Embryonic facial prominence (tissue), 1 donor: Measurements from ENCODE around the gene BRD1.
"Not testable (repeated sequence)": the region's sequence is repeated elsewhere in the genome, so short reads cannot be mapped to it uniquely, and the experiment has no call there.

Experiments used
- DNase-seq: peaks from one replicate; pipeline ENCODE4 v3.0.0-alpha.2; 2016; ENCODE audit errors: extremely low spot score

Gene BRD1

GRCh38 chr22:49826603-49827270, 936 bp downstream of the BRD1 start:
- DNase-seq: no peak

DNA sequence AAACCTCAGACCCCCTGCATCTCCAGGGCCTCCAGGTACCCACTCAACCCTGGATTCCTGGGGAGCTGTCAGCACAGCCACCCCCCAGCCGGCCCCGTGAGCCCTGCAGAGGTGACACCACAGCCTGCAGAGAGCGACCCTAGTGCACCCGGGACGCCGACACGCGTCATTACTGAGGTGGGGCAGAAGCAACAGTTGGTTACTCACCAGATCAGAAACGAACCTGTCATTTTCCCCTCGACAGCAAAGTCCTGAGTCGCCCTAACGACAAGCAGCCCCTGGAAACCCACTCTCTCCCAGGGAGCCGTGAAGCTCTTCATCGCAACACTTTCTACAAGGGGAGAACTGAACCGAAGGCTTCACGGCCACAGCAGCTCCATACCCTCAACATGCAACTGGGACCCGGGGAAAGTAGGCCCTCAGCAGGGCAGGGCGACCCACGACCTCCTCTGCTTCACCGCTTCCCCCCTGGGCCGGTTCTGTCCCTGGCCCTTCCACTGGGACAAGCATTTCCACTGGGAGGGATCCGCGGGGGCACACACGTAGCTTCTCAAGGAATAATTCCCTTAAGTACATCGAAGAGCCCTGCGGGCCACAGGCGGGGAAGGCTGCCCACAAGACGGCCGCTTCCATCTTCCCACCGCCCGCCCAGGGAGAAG, 1.6 kb downstream of the BRD1 start:
- DNase-seq: no peak

GRCh38 chr22:49825436-49825835, 2.2 kb downstream of the BRD1 start:
- no peak for DNase-seq

DNA sequence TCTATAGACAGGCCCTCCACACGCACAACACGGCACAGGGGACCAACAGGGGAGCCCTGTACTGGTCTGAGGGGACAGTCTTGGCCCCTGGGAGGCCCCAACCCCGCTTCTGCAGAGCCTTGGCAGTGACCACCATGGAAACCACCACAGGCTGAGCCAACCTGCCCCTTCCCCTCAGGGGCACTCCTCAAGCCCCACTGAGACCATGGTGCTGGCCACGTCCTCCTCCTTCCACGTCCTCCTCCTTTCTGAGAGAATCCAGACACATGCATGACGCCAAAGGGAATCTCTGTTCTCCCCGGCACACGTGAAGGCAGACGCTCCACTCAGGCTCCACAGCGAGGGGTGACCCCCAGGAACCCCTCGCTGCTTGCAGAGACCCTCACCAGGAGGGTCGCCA, 2.7 kb downstream of the BRD1 start:
- no peak for DNase-seq

GRCh38 chr22:49824185-49824925, 3.3 kb downstream of the BRD1 start:
- DNase-seq: no peak

DNA sequence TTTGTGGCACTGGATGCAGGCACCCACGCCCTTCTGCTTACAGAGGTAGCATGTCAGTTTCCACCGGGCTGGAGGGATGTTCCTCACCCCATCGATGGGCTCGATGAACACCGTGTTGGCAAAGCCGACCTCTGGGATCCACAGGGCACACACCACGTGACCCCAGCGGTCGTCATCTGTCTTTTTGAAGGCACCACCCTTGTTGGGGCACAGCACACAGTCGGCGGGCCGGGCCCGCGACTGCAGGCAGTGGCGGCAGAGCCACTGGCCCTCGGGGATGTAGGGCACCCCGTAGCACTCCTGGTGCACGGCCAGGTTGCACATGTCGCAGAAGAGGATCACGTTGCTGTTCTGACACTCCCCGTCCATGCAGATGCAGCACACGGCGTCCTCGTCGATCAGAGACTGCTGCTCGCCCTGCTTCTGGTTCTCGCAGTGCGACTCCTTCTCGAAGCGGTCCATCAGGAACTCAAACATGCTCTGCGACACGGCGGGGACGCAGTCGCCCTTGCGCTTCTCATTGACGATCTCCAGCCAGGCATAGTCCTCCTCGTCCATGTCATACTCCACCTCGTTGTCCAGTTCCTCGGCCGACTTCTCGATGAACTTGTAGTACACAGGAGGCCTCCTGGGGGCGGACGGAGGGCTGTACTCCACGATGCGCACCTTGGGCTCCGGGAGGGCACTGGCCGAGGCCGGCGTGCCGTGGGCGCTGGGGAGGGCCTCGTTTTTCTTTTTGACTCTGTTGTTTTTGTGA, 4.2 kb downstream of the BRD1 start:
- no peak for DNase-seq

- not testable (repeated sequence) for DNase-seq
Measured at GRCh38 chr22:49821741-49822140, 5.9 kb downstream of the BRD1 start.

GRCh38 chr22:49820984-49821383, 6.7 kb downstream of the BRD1 start:
- DNase-seq: no peak

- no peak for DNase-seq
Measured at GRCh38 chr22:49817359-49817758, 10.3 kb downstream of the BRD1 start.

GRCh38 chr22:49815641-49816091, 12.0 kb downstream of the BRD1 start:
- DNase-seq: no peak

DNA sequence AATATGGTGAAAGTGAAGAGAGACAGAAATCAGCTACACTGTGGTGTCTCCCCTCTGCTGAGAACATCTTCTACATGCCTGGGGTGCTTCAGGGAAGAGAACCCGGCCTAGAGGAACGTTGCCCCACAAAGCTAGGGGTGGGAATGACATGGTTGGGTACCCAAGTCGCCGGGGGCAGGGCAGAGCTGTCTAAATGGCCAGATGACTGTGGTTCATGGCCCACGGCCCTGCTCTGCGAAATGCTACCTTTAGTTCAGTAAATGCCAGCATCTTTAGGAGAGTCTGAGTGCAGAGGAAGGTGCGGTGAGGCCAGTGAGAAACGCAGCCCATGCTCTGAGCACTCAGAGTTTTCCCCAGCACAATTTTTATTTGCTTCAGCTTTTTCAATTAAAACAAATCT, 12.8 kb downstream of the BRD1 start:
- DNase-seq: no peak

DNA sequence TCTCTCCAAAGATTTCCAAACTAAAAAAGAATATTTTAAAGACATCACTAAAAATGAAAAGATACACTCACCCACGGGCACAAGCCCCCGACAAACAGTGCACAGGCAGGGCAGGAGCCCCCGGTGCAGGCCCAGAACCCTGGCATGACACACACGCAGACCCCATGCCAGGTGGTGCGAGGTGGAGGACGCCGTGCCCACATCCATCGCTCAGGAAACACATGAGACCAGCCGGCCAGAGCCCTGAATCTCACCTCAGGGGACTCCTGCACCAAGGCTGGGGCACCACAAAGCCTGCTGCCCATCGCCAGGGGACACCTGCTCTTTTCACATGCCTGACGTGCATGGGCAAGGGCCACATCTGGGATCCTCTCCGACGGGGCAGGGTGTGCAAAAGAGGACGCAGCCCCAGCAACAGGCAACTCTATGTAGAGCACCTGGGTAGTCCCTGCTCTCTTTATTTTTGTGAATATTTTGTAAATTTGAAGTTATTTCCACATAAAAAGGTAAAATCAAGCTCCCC, 13.4 kb downstream of the BRD1 start:
- no peak for DNase-seq

- DNase-seq: no peak
Measured at GRCh38 chr22:49812838-49813237, 14.8 kb downstream of the BRD1 start.

DNA sequence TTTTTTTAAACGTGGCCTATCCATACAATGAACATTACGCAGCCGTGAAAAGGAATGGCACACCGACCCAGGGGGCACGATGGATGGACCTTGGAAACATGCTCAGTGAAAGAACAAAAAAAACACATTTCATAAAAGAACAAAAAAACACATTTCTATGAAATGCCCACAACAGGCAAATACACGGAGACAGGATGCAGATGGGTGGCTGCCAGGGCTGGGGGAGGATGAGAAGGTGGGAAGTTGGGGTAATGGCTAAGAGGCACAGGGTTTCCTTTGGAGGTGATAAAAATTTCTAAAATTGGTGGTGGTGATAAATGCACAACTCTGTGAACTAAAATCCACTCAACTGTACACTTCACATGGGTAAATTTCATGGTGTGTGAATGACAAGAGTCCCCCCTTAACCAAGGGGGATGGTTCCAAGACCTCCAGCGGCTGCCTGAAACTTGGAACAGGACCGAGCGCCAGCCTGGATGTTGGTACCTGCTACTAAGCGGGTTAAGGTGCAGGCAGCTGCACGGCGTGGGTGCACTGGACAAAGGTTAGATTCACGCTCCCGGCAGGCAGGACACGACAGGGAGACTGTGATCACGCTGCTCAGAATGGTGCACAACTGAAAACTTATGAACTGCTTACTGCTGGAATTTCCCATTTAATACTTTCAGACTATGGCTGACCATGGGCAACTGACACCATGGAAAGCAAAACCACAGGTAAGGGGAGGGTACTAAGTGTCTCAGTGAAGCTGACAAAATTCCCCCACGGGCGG, 16.5 kb downstream of the BRD1 start:
- DNase-seq: no peak

DNA sequence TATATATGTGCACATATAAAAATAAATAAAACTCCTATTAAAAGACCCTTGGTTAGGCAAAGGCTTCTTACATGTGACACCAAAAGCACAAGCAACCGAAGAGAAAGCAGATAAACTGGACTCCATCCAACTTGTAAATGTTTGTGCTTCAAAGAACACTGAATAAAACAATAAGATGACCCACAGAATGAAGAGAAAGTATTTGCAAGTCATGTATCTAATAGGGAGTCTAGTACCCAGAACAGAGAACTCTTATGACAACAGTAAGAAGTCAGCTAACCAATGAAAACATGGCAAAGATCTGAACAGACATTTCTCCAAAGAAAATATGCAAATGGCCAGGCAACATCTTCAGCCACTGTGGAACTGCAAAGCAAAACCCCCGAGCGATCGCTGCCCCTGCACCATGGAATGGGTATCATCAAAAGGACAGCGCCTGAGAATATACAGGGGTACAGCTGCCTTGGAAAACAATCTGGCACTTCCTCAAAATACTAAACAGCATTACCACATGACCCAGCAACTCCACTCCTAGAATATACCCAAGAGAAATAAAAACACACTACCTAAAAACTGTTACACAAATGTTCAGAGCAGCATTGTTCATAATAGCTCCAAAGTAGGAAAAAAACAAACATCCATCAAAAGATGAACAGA, 17.2 kb downstream of the BRD1 start:
- DNase-seq: no peak

DNA sequence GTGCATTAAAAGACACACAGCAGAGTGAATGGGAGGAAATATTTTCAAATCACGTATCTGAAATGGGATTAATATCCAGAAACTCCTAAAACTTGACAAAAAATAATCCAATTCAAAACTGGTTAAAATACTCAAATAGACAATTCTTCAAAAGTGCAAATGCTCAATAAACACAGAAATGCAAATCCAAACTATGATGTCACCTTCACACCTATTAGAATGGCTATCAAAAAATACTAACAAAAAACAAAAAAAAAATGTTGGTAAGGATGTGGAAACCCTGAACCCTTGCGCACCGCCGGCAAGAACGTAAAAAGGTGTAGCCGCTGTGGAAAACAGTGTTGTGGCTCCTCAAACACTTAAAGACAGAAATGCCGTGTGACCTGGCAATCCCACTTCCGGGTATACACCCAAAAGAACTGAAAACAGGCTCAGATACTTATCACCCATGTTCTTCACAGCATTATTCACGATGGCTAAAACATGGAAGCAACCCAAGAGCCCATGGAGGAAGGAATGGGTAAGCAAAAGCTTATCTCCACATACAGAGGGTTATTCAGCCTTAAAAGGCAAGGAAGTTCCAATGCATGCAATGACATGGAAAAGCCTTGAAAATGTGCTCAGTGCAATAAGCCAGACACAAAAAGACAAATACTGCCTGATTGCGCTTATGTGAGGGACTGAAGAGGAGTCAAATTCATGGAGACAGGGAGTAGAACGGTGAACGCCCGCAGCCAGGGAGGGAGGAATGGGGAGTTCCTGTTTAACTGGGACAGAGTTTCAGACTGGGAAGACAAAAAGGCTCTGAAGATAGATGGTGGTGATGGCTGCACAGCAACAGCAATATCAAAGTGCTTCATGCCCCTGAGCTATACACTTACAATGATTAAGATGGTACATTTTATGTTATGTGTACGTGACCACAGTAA, 19.6 kb downstream of the BRD1 start:
- DNase-seq: no peak

- no peak for DNase-seq
Measured at GRCh38 chr22:49807129-49807528, 20.5 kb downstream of the BRD1 start.

- DNase-seq: no peak
Measured at GRCh38 chr22:49803737-49804375, 23.8 kb downstream of the BRD1 start.

- DNase-seq: no peak
Measured at GRCh38 chr22:49803134-49803533, 24.5 kb downstream of the BRD1 start.
